SK-N-SH (cell line): ENCODE measurements around the gene CLIC3.

ENCODE experiments used
- CTCF ChIP-seq: fragments of 200-600 bp; sonication (generic); IDR thresholded peaks from 2 replicates; pipeline ENCODE4 v1.6.1; 2017; ENCODE audit warnings: antibody characterized with exemption, mild to moderate bottlenecking, moderate library complexity
- EP300 ChIP-seq, 2 experiments: IDR thresholded peaks; 2 replicates each; pipeline versions ENCODE4 v1.4.0 to v1.6.1; 2012; ENCODE audit warnings: borderline replicate concordance in 1 of 2, low read depth in 1 of 2, low read length in 1 of 2
- EZH2phosphoT487 ChIP-seq: fragments of 200-600 bp; sonication (generic); IDR thresholded peaks from 2 replicates; pipeline ENCODE4 v1.6.1; 2017; ENCODE audit warnings: low read depth, mixed run types, mild to moderate bottlenecking, antibody characterized with exemption, moderate library complexity, borderline replicate concordance
- FOSL2 ChIP-seq: IDR thresholded peaks from 2 replicates; pipeline ENCODE4 v1.4.0; 2012; ENCODE audit warnings: low read depth, mild to moderate bottlenecking, moderate library complexity, borderline replicate concordance
- GABPA ChIP-seq: IDR thresholded peaks from 2 replicates; pipeline ENCODE4 v1.4.0; 2012; ENCODE audit warnings: low read depth, mild to moderate bottlenecking
- MAX ChIP-seq: IDR thresholded peaks from 2 replicates; pipeline ENCODE4 v1.4.0; 2012; ENCODE audit warnings: low read depth
- MXI1 ChIP-seq: IDR thresholded peaks from 2 replicates; pipeline ENCODE4 v1.6.1; 2012; ENCODE audit warnings: mild to moderate bottlenecking, low read depth, low read length, improper control_type of control experiment
- NFIC ChIP-seq: IDR thresholded peaks from 2 replicates; pipeline ENCODE4 v1.4.0; 2012; ENCODE audit warnings: borderline replicate concordance
- POLR2AphosphoS5 ChIP-seq: IDR thresholded peaks from 2 replicates; pipeline ENCODE4 v1.6.1; 2012; ENCODE audit warnings: low read depth, low read length
- RAD21 ChIP-seq: IDR thresholded peaks from 2 replicates; pipeline ENCODE4 v1.6.1; 2012; ENCODE audit warnings: mild to moderate bottlenecking, low read length
- SMC3 ChIP-seq: IDR thresholded peaks from 2 replicates; pipeline ENCODE4 v1.6.1; 2012; ENCODE audit warnings: low read depth, low read length, improper control_type of control experiment
- TAF1 ChIP-seq: IDR thresholded peaks from 2 replicates; pipeline ENCODE4 v1.6.1; 2012; ENCODE audit warnings: low read depth, mild to moderate bottlenecking, low read length, moderate library complexity, borderline replicate concordance
- YY1 ChIP-seq: IDR thresholded peaks from 2 replicates; pipeline ENCODE4 v1.4.0; 2012; ENCODE audit warnings: low read depth, mild to moderate bottlenecking

GRCh38 chr9:136985027-136985602, 11.3 kb downstream of the CLIC3 start:
- TF ChIP-seq CTCF (no peak), RAD21 (no peak), MAX (no peak), EP300 (IDR thresholded peaks at IDR 0.05; ENCODE audit: borderline replicate concordance in 1 of 2, low read depth in 1 of 2, low read length in 1 of 2) (no peak), NFIC (no peak), EZH2phosphoT487 (no peak), POLR2AphosphoS5 (no peak), TAF1 (no peak), GABPA (no peak), YY1 (no peak), MXI1 (no peak), FOSL2 (no peak), SMC3 (no peak)
